MCF 10A (cell line): ENCODE data around the gene CDIP1. TPM values are rescaled to one million over a fixed set of nuclear protein-coding genes. Genes with fewer than 3 reads are reported as not detected.

ENCODE experiments used
- BruUV-seq: library from RNA; stranded (reverse); fragments of 400-500 nt; replicated peaks from 2 replicates; lab custom pipeline; 2021; lab: Mats Ljungman, UMichigan
- CTCF ChIA-PET: fragments of 300-600 bp; sonication (Branson Sonifier 250); formaldehyde crosslinking; extraction: SDS; loops from one replicate; lab custom pipeline; 2021; ENCODE audit warnings: antibody characterized with exemption, inconsistent platforms; lab: Yijun Ruan, JAX
- POLR2A ChIA-PET: fragments of 300-600, 350-650 bp; sonication (Branson Sonifier 250); formaldehyde crosslinking; extraction: SDS; loops from one replicate; lab custom pipeline; 2020; ENCODE audit warnings: antibody characterized with exemption, inconsistent platforms; lab: Yijun Ruan, JAX
- DNase-seq: peaks from one replicate; pipeline ENCODE4 v3.0.0-alpha.2; 2018; ENCODE audit not compliant: unreplicated experiment
- H3K27ac Mint-ChIP-seq: one replicate; pipeline ENCODE4 v1.8.0; 2022; ENCODE audit warnings: mild to moderate bottlenecking, low read depth, mixed read lengths; ENCODE audit not compliant: unreplicated experiment
- H3K27me3 Mint-ChIP-seq: one replicate; pipeline ENCODE4 v1.8.0; 2022; ENCODE audit warnings: mixed read lengths; ENCODE audit not compliant: insufficient read depth, unreplicated experiment
- H3K36me3 Mint-ChIP-seq: one replicate; pipeline ENCODE4 v1.8.0; 2022; ENCODE audit warnings: mild to moderate bottlenecking, moderate library complexity, mixed read lengths; ENCODE audit not compliant: insufficient read depth, unreplicated experiment
- H3K4me1 Mint-ChIP-seq: one replicate; pipeline ENCODE4 v1.8.0; 2022; ENCODE audit warnings: mixed read lengths; ENCODE audit not compliant: insufficient read depth, unreplicated experiment
- H3K4me3 Mint-ChIP-seq: one replicate; pipeline ENCODE4 v1.8.0; 2022; ENCODE audit warnings: mild to moderate bottlenecking, moderate library complexity, mixed read lengths; ENCODE audit not compliant: unreplicated experiment
- H3K9me3 Mint-ChIP-seq: one replicate; pipeline ENCODE4 v1.8.0; 2022; ENCODE audit warnings: mixed read lengths; ENCODE audit not compliant: unreplicated experiment
- CTCF ChIP-seq: fragments of 200-600 bp; IDR thresholded peaks from one replicate; pipeline ENCODE4 v1.8.0; 2022; ENCODE audit warnings: antibody characterized with exemption, mild to moderate bottlenecking; ENCODE audit not compliant: unreplicated experiment
- intact Hi-C: fragments of 100-400 bp; cut with micrococcal nuclease; formaldehyde crosslinking; loops from 2 replicates; pipeline ENCODE4 v1.14.1; 2022
- total RNA-seq: library from RNA; stranded (reverse); gene quantifications from 2 replicates; pipeline ENCODE4 v1.2.3, GENCODE V29; 2022

The CDIP1 gene
- total RNA-seq, 1 experiment from 2014 or later: 6.0 TPM

GRCh38 chr16:4460936-4461249, 77.7 kb downstream of the CDIP1 start:
- peaks cover 65% of the 10 kb centered on the region for H3K36me3 Mint-ChIP-seq
- no TSS peak for BruUV-seq
- intact Hi-C loops: no loop called here
- H3K4me3 Mint-ChIP-seq: no peak overlapping the region
- ChIA-PET CTCF (interaction anchor here (0.6 to 1.3 kb wide), 2 partner anchors 32 to 558 kb away, joined by 3 read pairs; no protein-coding TSS in a partner anchor), POLR2A (interaction anchor here (0.7 to 2.0 kb wide), 2 partner anchors 35 to 484 kb away, joined by 3 to 5 read pairs; no protein-coding TSS in a partner anchor)
- H3K27ac Mint-ChIP-seq: no peak overlapping the region
- no peaks in the 10 kb centered on the region for H3K9me3 Mint-ChIP-seq
- DNase-seq: no peak
- no peak for TF ChIP-seq CTCF
- no peaks in the 10 kb centered on the region for H3K27me3 Mint-ChIP-seq
- peaks cover 18% of the 10 kb centered on the region for H3K4me1 Mint-ChIP-seq

Other genes with a start within 250 kb of the CDIP1 start
- 14.7 and 15.8 TPM in 2 replicates for gene GLIS2, start 222.7 kb downstream of the CDIP1 start, total RNA-seq
- gene PAM16, start 187.5 kb downstream of the CDIP1 start, total RNA-seq: 71.8 and 117 TPM in 2 replicates
- gene VASN, start 166.9 kb downstream of the CDIP1 start, total RNA-seq: 4.0 and 7.1 TPM in 2 replicates
- gene CORO7, start 122.2 kb downstream of the CDIP1 start, total RNA-seq: 20.3 and 24.9 TPM in 2 replicates
- 98.1 and 101 TPM in 2 replicates for gene DNAJA3, start 112.9 kb downstream of the CDIP1 start, total RNA-seq
- gene NMRAL1, start 64.1 kb downstream of the CDIP1 start, total RNA-seq: 41.2 and 48.6 TPM in 2 replicates
- 60.4 and 65.6 TPM in 2 replicates for gene HMOX2, start 62.4 kb downstream of the CDIP1 start, total RNA-seq
- gene C16orf96, start 17.6 kb upstream of the CDIP1 start, total RNA-seq: not detected in 2 replicates
- gene UBALD1, start 76.1 kb upstream of the CDIP1 start, total RNA-seq: 28.0 and 42.1 TPM in 2 replicates
- 61.3 and 62.9 TPM in 2 replicates for gene MGRN1, start 86.1 kb upstream of the CDIP1 start, total RNA-seq
- 18.3 and 21.8 TPM in 2 replicates for gene NUDT16L1, start 154.8 kb upstream of the CDIP1 start, total RNA-seq
- gene ANKS3, start 195.5 kb upstream of the CDIP1 start, total RNA-seq: 29.9 and 35.0 TPM in 2 replicates
- 0.56 and 1.6 TPM in 2 replicates for gene DNAAF8, start 195.8 kb upstream of the CDIP1 start, total RNA-seq
- gene ZNF500, start 228.4 kb upstream of the CDIP1 start, total RNA-seq: 13.8 and 14.0 TPM in 2 replicates
- not detected in 2 replicates for gene SEPTIN12, start 249.6 kb upstream of the CDIP1 start, total RNA-seq